ENCODE data around the gene PCGF2.

The PCGF2 gene

DNA sequence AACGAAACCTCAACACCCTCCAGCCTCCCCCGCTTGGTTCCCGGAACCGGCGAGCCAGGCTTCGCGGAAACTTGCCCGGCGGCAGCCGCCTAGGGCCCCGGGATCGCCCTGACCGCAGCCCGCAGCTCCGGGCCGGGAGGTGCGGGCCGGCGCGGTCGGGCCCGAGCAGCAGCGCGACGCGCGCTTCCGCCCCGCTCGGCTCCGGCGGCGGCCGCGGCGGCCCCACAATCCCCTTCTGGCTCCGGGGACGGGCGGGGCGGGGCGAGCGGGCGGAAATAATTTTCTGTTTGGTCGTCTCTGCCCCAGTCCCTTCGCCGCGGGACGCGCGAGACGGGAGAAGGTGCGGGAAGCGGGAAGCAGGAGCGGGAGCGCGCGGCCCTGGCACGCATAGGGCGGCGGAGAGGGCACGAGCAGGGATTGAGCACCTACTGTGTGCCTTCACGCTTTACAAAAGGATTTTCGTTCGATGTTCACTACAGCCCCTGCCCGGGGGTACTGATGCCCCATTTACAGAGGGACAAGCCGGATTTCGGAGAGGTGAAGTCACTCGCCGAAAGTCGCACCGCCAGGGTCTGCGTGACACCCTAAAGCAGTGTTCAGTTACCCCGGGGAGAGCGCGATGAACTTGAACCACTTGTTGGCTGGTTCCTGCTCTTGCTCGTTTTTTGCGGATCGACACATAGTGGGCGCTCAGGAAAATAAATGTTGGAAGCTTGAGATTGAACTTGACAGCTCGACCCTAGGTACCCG is 45.8 kb downstream of the PCGF2 start:
- DNase-seq: peak; percentile 82

DNA sequence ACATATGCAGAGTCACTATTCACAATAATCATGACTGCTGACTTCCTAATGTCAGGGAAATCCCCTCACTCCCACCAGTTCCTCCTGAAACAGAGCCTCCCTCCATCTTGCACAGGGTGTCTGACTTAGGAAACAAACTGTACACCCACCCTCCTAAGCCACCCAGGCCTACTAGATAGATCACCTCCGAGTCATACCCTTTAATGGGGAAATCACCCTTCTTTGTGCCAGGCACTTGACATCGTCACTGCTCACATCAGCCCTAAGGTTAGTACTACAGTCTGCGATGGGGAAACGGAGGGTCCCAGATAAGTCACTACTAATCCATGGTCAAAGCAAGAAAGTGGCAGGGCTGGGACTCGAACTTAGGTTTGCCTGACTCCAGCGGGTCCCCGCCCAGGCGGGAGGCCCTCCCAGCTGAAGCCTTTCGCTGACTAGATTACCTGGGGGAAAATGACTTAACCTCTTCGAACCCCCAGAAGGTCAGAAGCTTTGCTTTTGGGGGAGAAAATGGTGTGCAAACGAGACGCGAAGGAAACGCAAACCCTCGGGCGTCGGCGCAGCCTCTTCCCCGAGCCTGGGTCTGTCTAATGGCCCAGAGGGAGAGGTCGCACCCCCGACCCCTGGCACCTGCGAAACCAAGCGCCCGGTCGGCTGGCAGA is 46.5 kb downstream of the PCGF2 start:
- peak; percentile 87 for DNase-seq

DNA sequence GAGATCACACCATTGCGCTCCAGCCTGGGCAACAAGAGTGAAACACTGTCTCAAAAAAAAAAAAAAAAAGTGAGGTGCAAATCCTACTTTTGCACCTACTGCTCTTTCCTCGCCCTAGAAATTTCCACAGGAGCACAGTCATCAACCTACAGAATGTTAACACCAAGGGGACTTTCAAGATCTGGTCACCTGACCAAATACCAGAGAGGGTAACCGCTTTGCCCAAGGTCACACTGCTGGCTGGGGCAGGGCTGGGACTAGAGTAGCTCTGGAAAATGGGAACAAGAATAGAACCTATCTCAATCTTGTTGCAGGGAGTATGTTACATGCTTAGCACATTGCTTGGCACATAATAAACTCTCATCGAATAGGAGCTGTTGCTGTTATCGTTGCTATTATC is 49.4 kb downstream of the PCGF2 start:
- no peak for DNase-seq

DNA sequence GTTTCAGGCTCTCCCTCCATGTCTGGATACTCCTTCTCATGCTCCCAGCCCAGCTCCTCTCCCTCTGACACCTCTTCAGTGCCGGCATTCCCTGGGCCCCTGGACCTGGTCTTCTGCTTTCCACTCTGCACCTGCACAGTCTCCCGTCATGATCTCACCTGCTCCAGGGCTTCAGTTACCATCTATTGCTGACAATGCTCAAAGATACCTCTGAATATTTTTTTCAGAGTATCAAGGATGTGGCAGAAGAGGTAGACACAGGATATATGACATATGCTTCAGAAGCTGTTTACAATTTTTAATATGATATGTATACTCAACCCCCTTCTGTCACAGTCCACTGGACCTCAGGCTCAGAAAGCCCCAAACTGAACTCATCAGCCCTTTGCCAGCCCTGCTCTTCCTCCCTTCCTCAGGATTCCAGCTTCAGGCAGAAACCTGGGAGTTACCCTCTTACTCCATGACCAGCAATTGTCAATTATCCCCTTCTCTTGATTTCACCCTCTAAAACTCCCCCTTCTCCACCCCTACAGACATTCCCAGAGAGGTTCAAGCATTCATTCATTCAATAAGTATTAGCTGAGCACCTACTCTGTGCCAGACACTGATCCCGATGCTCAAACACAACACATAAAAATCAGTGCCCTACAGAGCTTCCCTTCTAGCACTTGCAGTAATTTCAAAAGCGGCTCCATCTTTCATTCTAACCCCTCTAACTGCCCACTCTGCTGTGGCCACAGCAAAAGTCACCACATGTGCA is 50.9 kb downstream of the PCGF2 start:
- DNase-seq: no peak

DNA sequence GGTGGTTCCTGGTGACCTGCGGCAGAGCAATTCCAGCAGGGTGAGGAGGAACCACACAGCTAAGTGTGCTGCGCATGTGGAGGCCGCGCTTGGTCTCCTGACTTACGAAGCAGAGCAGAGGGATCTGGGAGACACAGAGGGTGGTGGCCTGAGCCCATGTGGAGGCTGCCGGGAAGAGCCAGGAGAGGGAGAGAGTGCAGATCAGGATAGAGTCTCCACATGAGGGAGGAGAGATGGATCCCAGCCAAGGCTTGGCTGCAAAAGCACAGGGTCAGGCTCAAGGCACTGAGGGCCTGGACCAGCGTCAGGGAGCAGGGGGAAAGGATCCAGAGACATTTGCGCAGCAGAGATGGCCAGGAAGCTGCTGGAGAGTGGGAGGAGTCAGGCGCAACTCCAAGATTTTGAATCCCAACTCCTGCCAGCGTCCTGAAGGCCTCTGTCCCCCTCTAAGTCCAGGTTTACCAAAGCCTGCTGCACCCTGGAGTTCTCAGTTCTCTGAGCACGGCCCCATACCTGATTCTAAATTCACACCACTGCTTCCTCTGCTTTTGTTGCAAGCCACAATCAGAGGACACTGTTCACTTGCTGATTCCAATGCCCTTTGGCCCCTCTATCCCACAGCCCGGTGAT is 54.3 kb downstream of the PCGF2 start:
- DNase-seq: no peak

DNA sequence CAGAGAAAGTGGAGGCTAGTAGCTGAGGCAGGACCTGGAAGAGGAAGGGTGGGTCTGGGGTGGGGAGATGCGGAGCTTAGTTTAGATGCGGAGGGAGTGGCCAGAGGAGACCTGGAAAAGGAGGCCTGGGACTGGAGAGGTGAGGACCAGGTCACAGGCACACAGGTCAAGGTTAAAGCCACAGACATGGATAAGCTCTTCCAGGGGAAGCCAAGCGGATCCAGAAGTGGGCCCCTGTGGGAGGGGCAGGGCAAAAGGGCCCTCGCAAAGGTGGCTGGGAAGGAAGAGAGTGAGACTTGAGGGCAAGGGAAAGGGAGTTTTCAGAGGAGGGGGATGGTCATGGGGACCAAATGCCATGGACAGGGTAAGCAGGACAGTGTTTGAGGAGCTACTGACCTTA is 57.0 kb downstream of the PCGF2 start:
- no peak for DNase-seq

DNA sequence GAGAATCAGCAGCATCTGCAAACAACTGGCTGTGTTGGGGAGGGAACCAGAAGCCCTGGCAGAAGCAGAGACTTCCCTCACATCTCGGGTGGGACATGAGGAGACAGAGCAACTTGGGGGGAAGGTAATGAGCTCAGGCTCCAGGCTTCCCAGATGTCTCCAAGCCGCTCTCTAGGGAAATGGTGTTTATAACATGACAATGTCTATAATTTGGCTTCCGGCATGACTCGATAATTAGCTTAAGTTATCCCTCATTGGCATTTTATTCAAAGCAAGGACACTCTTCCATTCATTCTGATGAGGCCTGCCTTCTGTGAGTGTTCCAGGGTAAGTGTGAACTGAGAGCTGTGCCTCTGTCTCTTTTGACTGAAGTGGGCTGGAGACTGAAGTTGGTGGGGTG is 57.8 kb downstream of the PCGF2 start:
- DNase-seq: no peak

DNA sequence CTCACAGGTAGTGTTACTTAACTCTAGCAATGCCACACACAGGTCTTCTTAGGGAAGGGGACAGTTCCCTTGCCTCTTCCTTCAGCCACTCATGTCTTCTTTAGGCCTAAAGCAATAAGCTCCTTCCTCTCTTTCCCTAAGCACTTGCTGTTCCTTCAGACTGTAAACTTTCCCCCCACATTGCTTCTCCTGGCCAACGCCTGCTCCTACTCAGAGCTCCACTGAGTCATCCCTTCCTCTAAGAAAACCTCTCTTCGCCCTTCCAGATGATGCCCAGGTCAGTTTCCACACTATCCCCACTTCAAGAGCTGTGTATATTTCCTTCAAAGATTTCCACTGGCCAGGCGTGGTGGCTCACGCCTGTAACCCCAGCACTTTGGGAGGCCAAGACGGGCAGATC is 60.9 kb downstream of the PCGF2 start:
- DNase-seq: no peak

DNA sequence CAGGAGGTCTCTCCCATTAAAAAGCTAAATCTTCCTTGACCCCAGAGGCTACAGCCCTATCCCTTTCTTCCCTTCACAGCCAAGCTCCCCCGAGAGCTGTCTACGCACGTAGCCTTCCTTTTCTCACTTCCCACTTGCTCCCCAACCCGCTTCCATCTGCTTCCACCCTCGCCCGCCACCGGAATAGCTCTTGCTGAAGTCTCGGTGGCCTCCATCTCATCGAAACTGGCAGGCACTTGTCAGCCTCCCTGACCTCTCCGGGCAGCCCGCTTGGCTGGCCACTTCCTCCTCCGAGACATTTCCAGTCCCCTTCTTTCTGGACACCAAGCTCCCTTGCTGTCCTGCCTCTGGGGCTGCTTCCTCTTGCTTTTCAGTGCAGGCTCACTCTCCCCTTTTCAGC is 62.6 kb downstream of the PCGF2 start:
- DNase-seq: no peak

All from activated naive CD4-positive, alpha-beta T cell treated with Interleukin-2 at 50 U/mL for 16 hours (primary cell).